ENCODE results near the gene YWHAG.
A peak's percentile ranks its signal among the peaks of the same experiment; 100 is the strongest.
"Not testable (repeated sequence)": the region's sequence is repeated elsewhere in the genome, so short reads cannot be mapped to it uniquely, and the experiment has no call there.

The YWHAG gene

DNA sequence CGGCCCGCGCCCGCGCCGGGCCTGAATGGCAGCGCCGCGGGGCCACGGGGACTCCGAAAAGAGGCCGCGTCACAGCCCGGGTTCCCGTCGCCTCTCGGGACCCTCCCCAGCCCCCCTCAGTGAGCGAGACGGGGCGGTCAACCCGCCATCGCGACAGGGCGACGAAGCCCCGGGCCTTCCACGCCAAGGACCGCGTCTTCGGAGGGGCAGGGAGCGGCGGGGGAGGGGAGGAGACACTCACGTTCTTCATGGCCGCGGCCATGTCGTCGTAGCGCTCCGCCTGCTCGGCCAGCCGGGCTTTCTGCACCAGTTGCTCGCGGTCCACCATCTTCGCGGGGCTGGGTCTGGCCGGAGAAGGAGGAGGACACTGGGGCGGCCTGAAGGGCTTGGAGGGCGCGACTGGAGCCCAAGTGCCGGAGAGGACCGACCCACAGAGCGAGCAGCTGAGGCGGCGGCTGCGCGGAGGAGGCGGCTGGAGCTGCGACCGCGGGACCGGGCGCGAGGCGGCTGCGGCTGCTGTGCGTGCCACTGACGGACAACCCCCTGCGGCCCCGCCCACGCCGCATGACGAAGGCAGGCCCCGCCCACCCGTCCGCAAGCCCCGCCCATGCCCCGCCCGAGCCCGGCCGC lies at the start of gene YWHAG:
Gene YWHAG, minus strand, starts transcription at position 511 of the 630 bp plus-strand sequence. Its CDS starts 183 bp downstream, at position 328.
- peak; percentile 85 for DNase-seq
- H3K36me3 ChIP-seq, result peaks cover 50% of the 10 kb centered on the region
- peak within 1 kb of the TSS; percentile 84 for H3K4me3 ChIP-seq (ENCODE audit: low read depth, low read length)
- no peaks in the 10 kb centered on the region for H3K9me3 ChIP-seq (ENCODE audit: severe bottlenecking)
- peak within 1 kb of the TSS; percentile 97 for H3K27ac ChIP-seq
- TF ChIP-seq, protein P1, sequence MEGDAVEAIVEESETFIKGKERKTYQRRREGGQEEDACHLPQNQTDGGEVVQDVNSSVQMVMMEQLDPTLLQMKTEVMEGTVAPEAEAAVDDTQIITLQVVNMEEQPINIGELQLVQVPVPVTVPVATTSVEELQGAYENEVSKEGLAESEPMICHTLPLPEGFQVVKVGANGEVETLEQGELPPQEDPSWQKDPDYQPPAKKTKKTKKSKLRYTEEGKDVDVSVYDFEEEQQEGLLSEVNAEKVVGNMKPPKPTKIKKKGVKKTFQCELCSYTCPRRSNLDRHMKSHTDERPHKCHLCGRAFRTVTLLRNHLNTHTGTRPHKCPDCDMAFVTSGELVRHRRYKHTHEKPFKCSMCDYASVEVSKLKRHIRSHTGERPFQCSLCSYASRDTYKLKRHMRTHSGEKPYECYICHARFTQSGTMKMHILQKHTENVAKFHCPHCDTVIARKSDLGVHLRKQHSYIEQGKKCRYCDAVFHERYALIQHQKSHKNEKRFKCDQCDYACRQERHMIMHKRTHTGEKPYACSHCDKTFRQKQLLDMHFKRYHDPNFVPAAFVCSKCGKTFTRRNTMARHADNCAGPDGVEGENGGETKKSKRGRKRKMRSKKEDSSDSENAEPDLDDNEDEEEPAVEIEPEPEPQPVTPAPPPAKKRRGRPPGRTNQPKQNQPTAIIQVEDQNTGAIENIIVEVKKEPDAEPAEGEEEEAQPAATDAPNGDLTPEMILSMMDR (IDR thresholded peaks at IDR 0.05; ENCODE audit: low read depth, low read length), result no peak
- no peaks in the 10 kb centered on the region for H3K27me3 ChIP-seq (ENCODE audit: insufficient read depth, low read depth, severe bottlenecking)

GRCh38 chr7:76408121-76408560 lies 49.4 kb upstream of the YWHAG start:
- H3K27ac ChIP-seq, result peak overlapping the region; percentile 87
- no peaks in the 10 kb centered on the region for H3K36me3 ChIP-seq
- DNase-seq, result peak; percentile 30
- no peaks in the 10 kb centered on the region for H3K27me3 ChIP-seq (ENCODE audit: insufficient read depth, low read depth, severe bottlenecking)
- peak overlapping the region; percentile 42 for H3K4me3 ChIP-seq (ENCODE audit: low read depth, low read length)
- no peaks in the 10 kb centered on the region for H3K9me3 ChIP-seq (ENCODE audit: severe bottlenecking)
- TF ChIP-seq, protein P1 (IDR thresholded peaks at IDR 0.05; ENCODE audit: low read depth, low read length), result no peak

DNA sequence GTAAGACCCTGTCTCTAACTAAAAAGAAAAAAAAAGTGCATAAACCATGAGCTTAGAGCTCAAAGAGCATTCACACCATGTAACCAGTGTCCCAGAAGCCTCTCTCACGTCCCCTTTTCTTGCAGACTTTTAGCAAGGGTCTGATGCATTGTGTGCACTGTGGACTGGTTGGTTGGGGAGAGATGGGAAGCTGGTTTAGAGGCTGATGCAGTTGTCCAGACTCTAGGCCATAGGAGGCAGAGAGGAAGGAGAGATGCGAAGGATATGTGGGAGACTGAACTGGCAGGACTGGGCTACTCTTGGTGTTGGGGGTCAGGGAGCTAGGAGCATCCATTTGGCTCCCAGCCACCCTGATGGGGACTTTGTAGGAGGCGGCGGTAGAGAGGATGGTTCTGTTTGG lies 48.9 kb upstream of the YWHAG start:
- Histone ChIP-seq H3K27ac (peak overlapping the region; percentile 87), H3K9me3 (ENCODE audit: severe bottlenecking) (no peaks in the 10 kb centered on the region), H3K27me3 (ENCODE audit: insufficient read depth, low read depth, severe bottlenecking) (no peaks in the 10 kb centered on the region), H3K4me3 (ENCODE audit: low read depth, low read length) (no peak overlapping the region), H3K36me3 (no peaks in the 10 kb centered on the region)
- DNase-seq, result no peak
- TF ChIP-seq, protein P1 (IDR thresholded peaks at IDR 0.05; ENCODE audit: low read depth, low read length), result no peak

DNA sequence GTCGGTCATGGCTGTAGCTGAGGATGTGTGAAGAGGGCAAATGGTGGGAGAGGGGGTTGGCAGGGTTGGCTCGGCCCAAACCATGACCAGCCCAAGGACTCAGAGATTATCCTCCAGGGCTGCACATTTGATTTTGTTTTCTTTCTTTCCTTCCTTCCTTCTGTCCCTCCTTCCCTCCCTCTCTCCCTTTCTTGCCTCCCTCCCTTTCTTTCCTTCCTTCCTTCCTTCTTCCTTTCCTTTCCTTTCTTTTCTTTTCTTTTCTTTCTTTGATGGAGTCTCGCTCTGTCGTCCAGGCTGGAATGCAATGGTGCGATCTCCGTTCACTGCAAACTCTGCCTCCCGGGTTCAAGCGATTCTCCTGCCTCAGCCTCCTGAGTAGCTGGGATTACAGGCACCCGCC lies 46.9 kb upstream of the YWHAG start:
- no peak for DNase-seq
- TF ChIP-seq, protein P1 (IDR thresholded peaks at IDR 0.05; ENCODE audit: low read depth, low read length), result no peak
- no peaks in the 10 kb centered on the region for H3K27me3 ChIP-seq (ENCODE audit: insufficient read depth, low read depth, severe bottlenecking)
- H3K27ac ChIP-seq, result no peak overlapping the region
- no peak overlapping the region for H3K4me3 ChIP-seq (ENCODE audit: low read depth, low read length)
- H3K9me3 ChIP-seq (ENCODE audit: severe bottlenecking), result no peaks in the 10 kb centered on the region
- no peaks in the 10 kb centered on the region for H3K36me3 ChIP-seq

- H3K36me3 ChIP-seq, result no peaks in the 10 kb centered on the region
- no peak overlapping the region for H3K4me3 ChIP-seq (ENCODE audit: low read depth, low read length)
- no peak overlapping the region for H3K27ac ChIP-seq
- H3K27me3 ChIP-seq (ENCODE audit: insufficient read depth, low read depth, severe bottlenecking), result no peaks in the 10 kb centered on the region
- no peak for DNase-seq
- TF ChIP-seq, protein P1 (IDR thresholded peaks at IDR 0.05; ENCODE audit: low read depth, low read length), result no peak
- H3K9me3 ChIP-seq (ENCODE audit: severe bottlenecking), result no peaks in the 10 kb centered on the region
Measured at GRCh38 chr7:76403780-76404494, 45.1 kb upstream of the YWHAG start.

DNA sequence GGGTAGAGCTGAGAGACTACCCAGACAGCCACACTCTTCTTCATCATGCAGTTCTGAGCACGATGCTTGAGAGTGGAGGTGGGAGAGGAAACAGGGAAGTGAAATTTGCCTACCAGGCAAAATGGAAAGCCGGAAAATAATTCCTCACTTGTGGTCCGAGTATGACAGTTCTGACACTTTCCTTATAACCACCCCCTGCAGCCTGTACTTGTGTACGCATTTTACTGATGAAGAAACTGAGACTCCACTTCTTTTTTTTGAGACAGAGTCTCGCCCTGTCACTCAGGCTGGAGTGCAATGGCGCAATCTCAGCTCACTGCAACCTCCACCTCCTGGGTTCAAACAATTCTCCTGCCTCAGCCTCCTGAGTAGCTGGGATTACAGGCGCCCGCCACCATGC lies 44.3 kb upstream of the YWHAG start:
- not testable (repeated sequence) for DNase-seq; H3K27me3 ChIP-seq (ENCODE audit: insufficient read depth, low read depth, severe bottlenecking); H3K36me3 ChIP-seq; H3K27ac ChIP-seq; H3K4me3 ChIP-seq (ENCODE audit: low read depth, low read length); H3K9me3 ChIP-seq (ENCODE audit: severe bottlenecking)
